Stimulated activated CD4-positive, alpha-beta T cell treated with anti-CD3 and anti-CD28 coated beads, Interleukin-4, amount 100 ng/mL, for 24 hours (primary cell): ENCODE data around the gene GORAB.

ENCODE experiments used
- DNase-seq: peaks from one replicate; pipeline ENCODE4 v3.0.0-alpha.2; 2020

Gene GORAB, protein sequence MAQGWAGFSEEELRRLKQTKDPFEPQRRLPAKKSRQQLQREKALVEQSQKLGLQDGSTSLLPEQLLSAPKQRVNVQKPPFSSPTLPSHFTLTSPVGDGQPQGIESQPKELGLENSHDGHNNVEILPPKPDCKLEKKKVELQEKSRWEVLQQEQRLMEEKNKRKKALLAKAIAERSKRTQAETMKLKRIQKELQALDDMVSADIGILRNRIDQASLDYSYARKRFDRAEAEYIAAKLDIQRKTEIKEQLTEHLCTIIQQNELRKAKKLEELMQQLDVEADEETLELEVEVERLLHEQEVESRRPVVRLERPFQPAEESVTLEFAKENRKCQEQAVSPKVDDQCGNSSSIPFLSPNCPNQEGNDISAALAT

GRCh38 chr1:170531758-170532657 lies at the start of gene GORAB:
Gene GORAB (plus strand): TSS chr1:170532166. CDS start chr1:170532224, 58 bp downstream.
- peak; percentile 89 for DNase-seq

DNA sequence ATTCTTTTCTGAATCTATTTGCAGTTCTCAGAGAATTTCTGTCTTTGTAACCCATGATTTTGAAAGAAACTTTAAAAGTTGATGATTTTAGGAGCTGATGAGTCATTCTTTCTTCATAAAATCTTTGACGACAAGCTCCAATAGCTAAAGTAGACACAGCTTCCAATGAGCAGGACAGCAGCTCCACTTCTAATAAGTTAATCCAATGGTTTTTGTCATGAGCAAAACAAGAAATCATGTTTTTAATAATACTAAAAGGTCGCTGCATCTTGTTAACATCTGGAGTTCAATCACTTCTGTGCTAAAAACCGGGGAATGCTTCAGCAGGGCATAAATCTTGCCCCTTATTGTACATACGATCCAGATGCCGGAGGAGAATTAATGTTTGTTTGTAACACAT lies 48.9 kb upstream of the GORAB start:
- DNase-seq = no peak

GRCh38 chr1:170487503-170487902 lies 44.5 kb upstream of the GORAB start:
- no peak for DNase-seq

- DNase-seq = no peak
These were observed 40.7 kb upstream of the GORAB start for GRCh38 chr1:170491291-170491690.

DNA sequence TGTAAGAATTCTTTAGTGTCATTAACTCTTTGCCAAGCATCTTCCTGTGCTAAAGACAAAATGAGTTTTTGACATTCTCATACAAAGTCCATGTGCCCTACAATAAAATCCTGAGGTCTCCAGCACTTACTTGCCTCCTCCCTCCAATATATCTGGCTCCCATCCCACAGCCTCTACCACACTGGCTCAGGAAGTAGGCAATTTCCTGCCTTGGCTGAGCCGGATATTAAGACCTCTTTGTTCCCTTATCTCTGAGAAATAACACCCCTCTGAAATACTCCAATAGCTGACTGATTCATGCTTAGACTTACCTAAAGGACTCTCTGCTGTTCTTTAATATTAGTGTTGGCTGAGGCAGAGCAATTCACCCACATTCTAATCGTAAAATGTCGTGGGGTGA lies 37.6 kb upstream of the GORAB start:
- no peak for DNase-seq

DNA sequence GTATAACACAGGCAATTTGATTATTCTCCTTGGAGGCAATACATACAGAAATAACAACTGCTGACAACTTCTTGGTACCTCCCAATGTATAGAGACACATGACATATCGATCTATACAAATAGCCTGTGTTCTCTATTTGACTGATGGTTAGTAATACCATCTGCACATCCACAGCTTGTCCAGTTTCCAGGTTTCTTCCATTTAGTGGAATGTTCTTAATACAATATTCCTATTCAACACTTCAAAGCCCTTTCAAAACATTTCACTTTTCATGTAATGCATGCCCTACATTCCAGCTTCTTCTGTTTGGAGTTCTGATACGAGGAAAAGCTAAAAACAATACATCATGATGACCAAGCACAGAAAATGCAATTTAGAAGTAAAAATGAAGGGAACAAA lies 37.0 kb upstream of the GORAB start:
- no peak for DNase-seq

DNA sequence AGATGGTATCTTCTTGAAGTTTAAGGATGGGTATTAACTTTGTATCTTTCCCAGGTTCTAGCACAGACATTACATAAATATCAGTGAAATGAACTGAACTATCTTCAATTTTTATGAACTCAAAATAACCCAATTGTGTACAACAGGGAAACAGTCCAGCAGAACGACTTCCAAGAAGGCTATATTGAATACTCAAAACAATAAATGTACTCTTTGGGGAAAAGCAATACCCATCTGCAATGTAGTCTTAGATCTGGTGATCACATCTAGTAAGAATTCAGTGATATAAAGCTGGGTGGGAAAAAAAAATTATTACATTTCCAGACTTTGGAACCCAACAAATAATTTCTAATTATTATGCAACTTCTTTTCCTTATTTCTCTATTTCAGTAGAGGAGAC lies 33.1 kb upstream of the GORAB start:
- DNase-seq = no peak

- no peak for DNase-seq
These were observed 28.3 kb upstream of the GORAB start for GRCh38 chr1:170503665-170504064.

DNA sequence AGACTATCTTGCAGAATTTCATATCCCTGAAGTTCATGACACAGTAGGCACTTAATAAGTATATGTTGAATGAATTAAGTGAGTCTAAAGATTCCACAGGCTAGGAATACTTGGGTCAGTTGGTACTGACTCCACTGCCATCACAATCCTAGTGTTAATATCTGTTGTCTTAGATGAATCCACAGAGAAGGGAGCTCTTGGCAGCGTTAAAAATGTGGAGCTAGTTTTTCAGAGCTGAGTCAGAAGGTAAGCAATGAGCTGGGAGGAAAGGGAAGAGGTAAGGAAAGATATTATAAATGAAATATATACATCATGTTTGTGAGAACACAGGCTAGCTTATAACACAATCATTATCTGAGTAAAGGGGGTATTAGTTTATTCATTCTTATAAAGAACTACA lies 21.8 kb upstream of the GORAB start:
- no peak for DNase-seq

GRCh38 chr1:170511038-170511437 lies 20.9 kb upstream of the GORAB start:
- no peak for DNase-seq

DNA sequence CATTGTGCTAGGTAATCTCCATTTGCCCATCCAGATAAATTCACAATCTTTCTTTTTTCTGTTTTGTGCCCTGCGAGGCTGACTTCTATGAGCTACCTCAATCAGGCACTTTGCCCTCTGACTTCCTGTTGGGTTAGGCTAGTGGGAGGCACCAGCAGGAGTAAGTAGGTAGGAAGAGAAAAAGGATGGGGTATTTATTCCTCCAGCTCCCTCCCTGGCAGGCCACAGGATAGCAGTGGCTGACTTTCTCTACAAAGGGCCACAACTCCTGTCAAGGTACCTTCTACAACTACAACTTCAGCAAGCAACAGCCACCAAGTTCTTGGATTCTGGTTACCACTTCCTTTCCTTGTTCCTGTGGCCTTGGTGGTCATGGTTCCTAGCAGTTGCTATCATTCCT lies 18.8 kb upstream of the GORAB start:
- DNase-seq = no peak

DNA sequence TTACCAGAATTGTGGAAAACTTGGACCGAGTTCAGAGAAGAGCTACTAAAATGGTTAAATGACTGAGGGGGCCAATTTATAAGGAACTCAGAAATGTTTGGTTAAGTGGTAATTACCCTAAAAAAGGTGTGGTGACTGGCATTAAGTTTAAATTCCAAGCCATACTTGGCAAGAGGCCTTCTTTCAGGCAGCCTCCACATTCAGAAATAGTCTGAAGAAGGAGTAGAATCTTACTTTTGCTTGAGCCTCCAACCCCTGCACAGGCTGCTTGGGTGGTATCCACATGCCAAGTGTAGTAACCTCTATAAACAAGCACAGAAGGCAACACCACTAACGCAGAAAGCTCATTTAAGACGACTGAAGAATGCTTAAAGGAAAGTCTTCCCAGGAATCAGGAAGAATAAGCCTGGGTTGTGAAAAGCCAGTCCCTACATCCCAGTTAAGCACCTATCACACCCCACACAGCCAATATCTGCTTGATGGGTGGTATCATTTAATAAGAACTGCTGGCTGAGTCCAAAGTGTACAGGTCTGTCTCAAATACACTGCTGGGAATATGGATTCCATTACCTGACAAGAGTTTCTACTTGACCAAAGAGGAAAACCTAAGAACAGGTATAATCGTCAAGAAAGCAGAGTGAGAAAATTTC lies 13.7 kb upstream of the GORAB start:
- no peak for DNase-seq

- no peak for DNase-seq
These were observed 13.0 kb upstream of the GORAB start for GRCh38 chr1:170518965-170519364.

- no peak for DNase-seq
These were observed 11.4 kb upstream of the GORAB start for GRCh38 chr1:170520601-170521000.

- no peak for DNase-seq
These were observed 10.1 kb upstream of the GORAB start for GRCh38 chr1:170521818-170522217.

DNA sequence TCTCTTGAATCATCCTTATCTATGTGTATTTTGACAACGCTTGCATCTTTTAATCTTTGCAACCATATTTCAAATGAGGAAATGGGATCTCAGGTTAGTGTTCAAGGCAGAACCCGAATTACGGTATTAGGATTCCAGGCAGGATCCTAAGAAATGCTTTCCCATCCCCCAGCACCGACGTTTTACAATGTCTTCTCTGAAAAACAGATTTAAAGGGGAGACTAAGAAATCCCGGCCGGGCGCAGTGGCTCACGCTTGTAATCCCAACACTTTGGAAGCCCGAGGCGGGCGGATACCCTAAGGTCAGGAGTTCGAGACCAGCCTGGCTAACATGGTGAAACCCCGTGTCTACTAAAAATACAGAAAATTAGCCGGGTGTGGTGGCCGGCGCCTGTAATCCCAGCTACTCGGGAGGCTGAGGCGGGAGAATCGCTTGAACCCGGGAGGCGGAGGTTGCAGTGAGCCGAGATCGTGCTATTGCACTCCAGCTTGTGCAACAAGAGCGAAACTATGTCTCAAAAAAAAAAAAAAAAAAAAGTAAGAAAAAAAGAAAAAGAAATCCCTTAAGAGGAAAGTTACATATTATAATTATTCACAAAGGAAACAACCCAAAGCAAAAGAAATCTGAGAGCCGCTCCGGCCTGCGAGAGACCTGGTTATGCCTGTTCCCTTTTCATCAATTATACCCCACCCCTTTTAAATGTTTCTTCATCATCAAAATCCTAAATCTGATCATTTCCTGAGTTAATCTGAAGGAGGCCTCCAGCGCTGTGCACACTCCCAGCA lies 801 bp upstream of the GORAB start:
- peak; percentile 4 for DNase-seq

- no peak for DNase-seq
These were observed 1.3 kb downstream of the GORAB start for GRCh38 chr1:170533298-170533697.

- no peak for DNase-seq
These were observed 2.7 kb downstream of the GORAB start for GRCh38 chr1:170534626-170535147.

DNA sequence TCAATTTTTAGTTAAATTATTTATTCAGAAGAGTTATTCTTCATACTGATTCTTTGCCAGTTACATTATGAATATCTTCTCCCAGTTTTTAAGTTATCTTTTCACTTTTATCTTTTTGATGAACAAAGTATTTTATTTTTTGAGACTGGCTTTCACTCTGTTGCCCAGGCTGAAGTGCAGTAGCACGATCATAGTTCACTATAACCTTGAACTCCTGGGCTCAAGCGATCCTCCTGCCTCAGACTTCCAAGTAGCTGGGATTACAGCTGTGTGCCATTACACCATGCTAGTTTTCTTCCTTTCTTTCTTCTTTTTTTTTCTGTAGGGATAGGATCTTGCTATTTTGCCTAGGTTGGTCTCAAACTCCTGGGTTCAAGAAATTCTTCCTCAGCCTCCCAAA lies 3.5 kb downstream of the GORAB start:
- DNase-seq = no peak

GRCh38 chr1:170536924-170537551 lies 5.1 kb downstream of the GORAB start:
- no peak for DNase-seq

DNA sequence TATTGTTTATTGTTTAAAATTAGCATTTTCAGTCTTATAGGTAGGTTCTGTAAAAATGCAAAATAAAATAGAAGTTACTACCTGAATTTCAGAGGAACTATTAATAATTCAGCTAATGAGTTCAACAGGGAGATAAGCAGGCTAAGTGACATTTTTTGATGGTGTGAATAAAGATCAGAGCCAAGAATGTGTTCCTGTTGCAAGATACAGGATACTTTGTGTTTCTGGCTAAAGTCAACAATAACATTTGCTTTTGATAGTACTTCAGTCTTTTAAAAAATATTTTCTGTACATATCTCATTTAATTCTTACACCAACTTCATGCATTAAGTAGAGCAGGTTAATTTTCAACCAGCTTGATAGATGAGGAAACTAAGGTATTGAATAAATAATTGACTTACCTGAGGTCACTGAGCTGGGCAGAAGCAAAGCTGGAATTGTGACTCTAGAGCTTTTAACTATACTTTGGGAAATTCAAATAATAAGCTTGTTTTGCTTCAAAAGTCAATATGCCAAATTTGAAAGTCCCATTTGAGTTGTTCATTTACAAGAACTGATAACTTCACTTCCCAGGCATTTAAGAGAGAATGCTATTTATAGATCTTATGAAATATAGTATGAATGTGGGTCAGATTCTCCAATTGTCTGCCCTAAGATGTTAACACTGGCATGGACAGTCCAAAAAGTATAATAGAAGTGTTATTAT lies 6.0 kb downstream of the GORAB start:
- no peak for DNase-seq
